Coronary artery (tissue), 2 donors: ENCODE data around the gene THAP4.

Experiments used
- DNase-seq: peaks from one replicate; pipeline ENCODE4 v3.0.0-alpha.2; 2017; ENCODE audit warnings: low spot score
- H3K27ac ChIP-seq, 2 donors: fragments of 200-600 bp; sonication (generic); one replicate each; pipeline ENCODE4 v1.5.1; 2016 to 2019
- H3K4me3 ChIP-seq: fragments of 200-600 bp; sonication (generic); 2 replicates; pipeline ENCODE4 v1.5.1; 2016; ENCODE audit warnings: mild to moderate bottlenecking, moderate library complexity
- CTCF ChIP-seq: fragments of 200-600 bp; sonication (generic); IDR thresholded peaks from one replicate; pipeline ENCODE4 v1.5.1; 2019; ENCODE audit warnings: antibody characterized with exemption

THAP4 gene

GRCh38 chr2:241645915-241646645, 9.1 kb upstream of the THAP4 start:
- H3K27ac ChIP-seq: no peak overlapping the region
- no peak for TF ChIP-seq CTCF
- no peak for DNase-seq

GRCh38 chr2:241645056-241645914, 8.3 kb upstream of the THAP4 start:
- no peak for TF ChIP-seq CTCF
- no peak for DNase-seq
- Histone ChIP-seq H3K27ac (no peak overlapping the region), H3K4me3 (no peak overlapping the region)

More at GRCh38 chr2:241645915-241646645, 9.1 kb upstream of the THAP4 start:
- no peak overlapping the region for H3K4me3 ChIP-seq

- H3K4me3 ChIP-seq: no peak overlapping the region
- no peak overlapping the region for H3K27ac ChIP-seq
- no peak for DNase-seq
- TF ChIP-seq CTCF: no peak
Observed at GRCh38 chr2:241641631-241642030, 4.7 kb upstream of the THAP4 start.

GRCh38 chr2:241640165-241640795, 3.3 kb upstream of the THAP4 start:
- no peak for DNase-seq
- TF ChIP-seq CTCF: no peak
- Histone ChIP-seq H3K4me3 (no peak overlapping the region), H3K27ac (no peak overlapping the region)

GRCh38 chr2:241639385-241639784, 2.4 kb upstream of the THAP4 start:
- TF ChIP-seq CTCF: no peak
- Histone ChIP-seq H3K4me3 (peak overlapping the region; percentile 99), H3K27ac (no peak overlapping the region)
- DNase-seq: no peak

- DNase-seq: no peak
- Histone ChIP-seq H3K4me3 (peak overlapping the region; percentile 99), H3K27ac (no peak overlapping the region)
- TF ChIP-seq CTCF: no peak
Observed at GRCh38 chr2:241638940-241639339, 2.0 kb upstream of the THAP4 start.
